HEK293 (cell line): ENCODE data around the gene PSAT1.

Source experiments
- BCL11A ChIP-seq: fragments of 450-650 bp; formaldehyde crosslinking; IDR thresholded peaks from 2 replicates; pipeline ENCODE4 v1.5.1; 2016; ENCODE audit warnings: low read depth, missing biosample characterization, missing genetic modification characterization
- MEIS1 ChIP-seq: sonication (generic); formaldehyde crosslinking; IDR thresholded peaks from 2 replicates; pipeline ENCODE4 v1.8.1; 2022; ENCODE audit warnings: missing genetic modification reagents, mild to moderate bottlenecking, borderline replicate concordance
- MZF1 ChIP-seq: fragments of 450-650 bp; formaldehyde crosslinking; IDR thresholded peaks from 2 replicates; pipeline ENCODE4 v1.5.1; 2017; ENCODE audit warnings: missing biosample characterization, missing genetic modification characterization, borderline replicate concordance
- SALL2 ChIP-seq: fragments of 450-650 bp; formaldehyde crosslinking; IDR thresholded peaks from 2 replicates; pipeline ENCODE4 v1.5.0; 2017; ENCODE audit warnings: missing biosample characterization, mild to moderate bottlenecking, missing genetic modification characterization, borderline replicate concordance
- TCF7L2 ChIP-seq: IDR thresholded peaks from 2 replicates; pipeline ENCODE4 v1.6.1; 2011; ENCODE audit warnings: low read depth, mild to moderate bottlenecking, inconsistent platforms, low read length, moderate library complexity, borderline replicate concordance
- TRIM28 ChIP-seq: IDR thresholded peaks from 2 replicates; pipeline ENCODE4 v1.6.1; 2011; ENCODE audit warnings: low read length, control low read depth, borderline replicate concordance
- YY1 ChIP-seq: fragments of 450-650 bp; formaldehyde crosslinking; IDR thresholded peaks from 2 replicates; pipeline ENCODE4 v1.5.1; 2018; ENCODE audit warnings: missing biosample characterization, missing genetic modification characterization
- ZNF274 ChIP-seq, 2 experiments: fragments of 200-500 bp in 1 of 2; fragments of 450-650 bp in 1 of 2; sonication (Bioruptor generic) in 1 of 2; formaldehyde crosslinking in 1 of 2; IDR thresholded peaks; 2 replicates each; pipeline versions ENCODE4 v1.5.1 to v1.6.1; 2014 to 2016; ENCODE audit warnings: borderline replicate concordance in 1 of 2, inconsistent platforms in 1 of 2, low read length in 1 of 2, missing biosample characterization in 1 of 2, missing genetic modification characterization in 1 of 2
- ZNF701 ChIP-seq: fragments of 450-650 bp; formaldehyde crosslinking; IDR thresholded peaks from 2 replicates; pipeline ENCODE4 v1.5.1; 2016; ENCODE audit warnings: missing biosample characterization, missing genetic modification characterization
- TF ChIP-seq, protein P1 (sequence below): fragments of 450-650 bp; formaldehyde crosslinking; IDR thresholded peaks from 2 replicates; pipeline ENCODE4 v1.5.1; 2016; ENCODE audit warnings: missing biosample characterization, missing genetic modification characterization
- TF ChIP-seq, protein P2 (sequence below): fragments of 450-650 bp; formaldehyde crosslinking; IDR thresholded peaks from 2 replicates; pipeline ENCODE4 v1.5.1; 2016; ENCODE audit warnings: missing biosample characterization, missing genetic modification characterization
- TF ChIP-seq, protein P3 (sequence below): sonication (generic); formaldehyde crosslinking; IDR thresholded peaks from 2 replicates; pipeline ENCODE4 v1.8.1; 2022; ENCODE audit warnings: mild to moderate bottlenecking, moderate library complexity, missing genetic modification reagents

DNA sequence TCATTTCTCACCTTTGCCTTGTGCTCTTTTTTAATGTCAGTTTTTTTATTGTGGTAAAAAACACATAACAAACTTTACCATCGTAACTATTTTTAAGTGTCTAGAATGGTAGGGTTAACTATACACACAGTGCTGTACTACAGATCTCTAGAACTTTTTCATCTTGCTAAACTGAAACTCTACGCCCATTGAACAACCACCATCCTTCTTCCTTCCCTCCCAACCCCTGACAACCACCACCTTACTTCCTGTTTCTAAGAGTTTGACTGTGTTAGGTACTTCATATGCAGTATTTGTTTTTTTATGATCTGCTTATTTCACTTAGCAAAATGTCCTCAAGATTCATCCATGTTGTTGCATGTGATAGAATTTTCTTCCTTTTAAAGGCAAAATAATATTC lies 54.9 kb downstream of the PSAT1 start:
- TF ChIP-seq, protein P1, sequence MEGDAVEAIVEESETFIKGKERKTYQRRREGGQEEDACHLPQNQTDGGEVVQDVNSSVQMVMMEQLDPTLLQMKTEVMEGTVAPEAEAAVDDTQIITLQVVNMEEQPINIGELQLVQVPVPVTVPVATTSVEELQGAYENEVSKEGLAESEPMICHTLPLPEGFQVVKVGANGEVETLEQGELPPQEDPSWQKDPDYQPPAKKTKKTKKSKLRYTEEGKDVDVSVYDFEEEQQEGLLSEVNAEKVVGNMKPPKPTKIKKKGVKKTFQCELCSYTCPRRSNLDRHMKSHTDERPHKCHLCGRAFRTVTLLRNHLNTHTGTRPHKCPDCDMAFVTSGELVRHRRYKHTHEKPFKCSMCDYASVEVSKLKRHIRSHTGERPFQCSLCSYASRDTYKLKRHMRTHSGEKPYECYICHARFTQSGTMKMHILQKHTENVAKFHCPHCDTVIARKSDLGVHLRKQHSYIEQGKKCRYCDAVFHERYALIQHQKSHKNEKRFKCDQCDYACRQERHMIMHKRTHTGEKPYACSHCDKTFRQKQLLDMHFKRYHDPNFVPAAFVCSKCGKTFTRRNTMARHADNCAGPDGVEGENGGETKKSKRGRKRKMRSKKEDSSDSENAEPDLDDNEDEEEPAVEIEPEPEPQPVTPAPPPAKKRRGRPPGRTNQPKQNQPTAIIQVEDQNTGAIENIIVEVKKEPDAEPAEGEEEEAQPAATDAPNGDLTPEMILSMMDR (tag by site-specific recombination) = no peak
- TF ChIP-seq ZNF274 (IDR thresholded peaks at IDR 0.05; ENCODE audit: low read length) (no peak), ZNF274 (tag by site-specific recombination; IDR thresholded peaks at IDR 0.05; ENCODE audit: borderline replicate concordance) (no peak), MZF1 (tag by site-specific recombination) (no peak), YY1 (tag by site-specific recombination) (no peak), BCL11A (no peak), TRIM28 (no peak), TCF7L2 (no peak), SALL2 (tag by site-specific recombination) (no peak), ZNF701 (tag by site-specific recombination) (no peak), MEIS1 (CRISPR knock-in tag) (no peak)
- TF ChIP-seq, protein P2, sequence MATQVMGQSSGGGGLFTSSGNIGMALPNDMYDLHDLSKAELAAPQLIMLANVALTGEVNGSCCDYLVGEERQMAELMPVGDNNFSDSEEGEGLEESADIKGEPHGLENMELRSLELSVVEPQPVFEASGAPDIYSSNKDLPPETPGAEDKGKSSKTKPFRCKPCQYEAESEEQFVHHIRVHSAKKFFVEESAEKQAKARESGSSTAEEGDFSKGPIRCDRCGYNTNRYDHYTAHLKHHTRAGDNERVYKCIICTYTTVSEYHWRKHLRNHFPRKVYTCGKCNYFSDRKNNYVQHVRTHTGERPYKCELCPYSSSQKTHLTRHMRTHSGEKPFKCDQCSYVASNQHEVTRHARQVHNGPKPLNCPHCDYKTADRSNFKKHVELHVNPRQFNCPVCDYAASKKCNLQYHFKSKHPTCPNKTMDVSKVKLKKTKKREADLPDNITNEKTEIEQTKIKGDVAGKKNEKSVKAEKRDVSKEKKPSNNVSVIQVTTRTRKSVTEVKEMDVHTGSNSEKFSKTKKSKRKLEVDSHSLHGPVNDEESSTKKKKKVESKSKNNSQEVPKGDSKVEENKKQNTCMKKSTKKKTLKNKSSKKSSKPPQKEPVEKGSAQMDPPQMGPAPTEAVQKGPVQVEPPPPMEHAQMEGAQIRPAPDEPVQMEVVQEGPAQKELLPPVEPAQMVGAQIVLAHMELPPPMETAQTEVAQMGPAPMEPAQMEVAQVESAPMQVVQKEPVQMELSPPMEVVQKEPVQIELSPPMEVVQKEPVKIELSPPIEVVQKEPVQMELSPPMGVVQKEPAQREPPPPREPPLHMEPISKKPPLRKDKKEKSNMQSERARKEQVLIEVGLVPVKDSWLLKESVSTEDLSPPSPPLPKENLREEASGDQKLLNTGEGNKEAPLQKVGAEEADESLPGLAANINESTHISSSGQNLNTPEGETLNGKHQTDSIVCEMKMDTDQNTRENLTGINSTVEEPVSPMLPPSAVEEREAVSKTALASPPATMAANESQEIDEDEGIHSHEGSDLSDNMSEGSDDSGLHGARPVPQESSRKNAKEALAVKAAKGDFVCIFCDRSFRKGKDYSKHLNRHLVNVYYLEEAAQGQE (tag by site-specific recombination) = no peak
- TF ChIP-seq, protein P3, sequence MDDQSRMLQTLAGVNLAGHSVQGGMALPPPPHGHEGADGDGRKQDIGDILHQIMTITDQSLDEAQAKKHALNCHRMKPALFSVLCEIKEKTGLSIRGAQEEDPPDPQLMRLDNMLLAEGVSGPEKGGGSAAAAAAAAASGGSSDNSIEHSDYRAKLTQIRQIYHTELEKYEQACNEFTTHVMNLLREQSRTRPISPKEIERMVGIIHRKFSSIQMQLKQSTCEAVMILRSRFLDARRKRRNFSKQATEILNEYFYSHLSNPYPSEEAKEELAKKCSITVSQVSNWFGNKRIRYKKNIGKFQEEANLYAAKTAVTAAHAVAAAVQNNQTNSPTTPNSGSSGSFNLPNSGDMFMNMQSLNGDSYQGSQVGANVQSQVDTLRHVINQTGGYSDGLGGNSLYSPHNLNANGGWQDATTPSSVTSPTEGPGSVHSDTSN (CRISPR knock-in tag) = no peak
